ENCODE data around the gene HSF2BP.
"Not testable (repeated sequence)": the region's sequence is repeated elsewhere in the genome, so short reads cannot be mapped to it uniquely, and the experiment has no call there.

HSF2BP gene

GRCh38 chr21:43616861-43617260, 42.4 kb downstream of the HSF2BP start:
- not testable (repeated sequence) for DNase-seq

GRCh38 chr21:43614839-43615238, 44.4 kb downstream of the HSF2BP start:
- no peak for DNase-seq

GRCh38 chr21:43613755-43614638, 45.3 kb downstream of the HSF2BP start:
- no peak for DNase-seq

DNA sequence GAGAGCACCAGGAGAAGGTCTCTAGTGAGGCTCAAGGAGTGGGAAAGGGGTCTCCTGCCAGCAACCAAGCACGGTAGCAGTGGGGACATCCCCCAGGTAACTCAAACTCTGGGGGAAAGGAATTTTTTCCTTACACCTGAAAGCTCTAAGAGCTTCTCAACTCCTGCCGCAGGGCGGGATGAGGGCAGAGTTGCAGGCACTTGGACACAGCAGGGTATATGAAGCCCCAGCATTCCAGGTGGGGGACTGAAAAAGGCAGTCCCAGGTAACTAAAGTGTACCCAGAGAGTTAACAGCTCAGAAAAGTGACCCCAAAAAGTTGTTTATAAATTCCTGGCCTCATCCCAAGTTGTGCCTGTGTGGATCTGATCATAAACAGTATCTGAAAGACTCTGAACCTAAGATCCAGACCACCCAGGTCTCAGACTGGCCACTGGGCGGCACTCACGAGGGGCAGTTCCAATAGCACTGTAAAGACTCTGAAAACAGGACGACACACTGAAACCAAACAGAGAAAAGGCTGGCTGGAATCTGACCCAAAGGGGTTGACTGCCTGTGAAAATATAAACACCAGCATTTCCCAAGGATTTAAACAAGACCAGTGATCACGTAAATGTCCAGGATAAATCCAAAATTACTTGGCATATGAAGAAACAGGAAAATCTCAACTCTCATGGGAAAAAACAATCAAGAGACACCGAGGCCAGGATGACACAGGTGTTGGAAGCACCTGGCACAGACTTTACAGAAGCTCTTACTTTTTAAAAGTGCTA, 47.5 kb downstream of the HSF2BP start:
- DNase-seq: peak; percentile 12 to 17

GRCh38 chr21:43609501-43610340, 49.6 kb downstream of the HSF2BP start:
- no peak for DNase-seq

DNA sequence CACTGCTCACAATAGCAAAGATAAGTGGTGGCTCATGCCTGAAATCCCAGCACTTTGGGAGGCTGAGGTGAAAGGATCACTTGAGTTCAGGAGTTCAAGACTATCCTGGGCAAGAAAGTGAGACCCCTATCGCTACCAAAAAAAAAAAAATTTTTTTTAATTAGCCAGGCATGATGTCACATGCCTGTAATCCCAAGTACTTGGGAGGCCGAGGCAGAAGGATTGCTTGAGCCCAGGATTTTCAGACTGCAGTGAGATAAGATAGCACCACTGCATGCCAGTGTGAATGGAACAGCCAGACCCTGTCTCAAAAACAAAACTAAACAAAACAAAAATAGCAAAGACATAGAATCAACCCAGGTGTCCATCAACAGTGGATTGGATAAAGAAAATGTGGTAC, 50.6 kb downstream of the HSF2BP start:
- no peak for DNase-seq

DNA sequence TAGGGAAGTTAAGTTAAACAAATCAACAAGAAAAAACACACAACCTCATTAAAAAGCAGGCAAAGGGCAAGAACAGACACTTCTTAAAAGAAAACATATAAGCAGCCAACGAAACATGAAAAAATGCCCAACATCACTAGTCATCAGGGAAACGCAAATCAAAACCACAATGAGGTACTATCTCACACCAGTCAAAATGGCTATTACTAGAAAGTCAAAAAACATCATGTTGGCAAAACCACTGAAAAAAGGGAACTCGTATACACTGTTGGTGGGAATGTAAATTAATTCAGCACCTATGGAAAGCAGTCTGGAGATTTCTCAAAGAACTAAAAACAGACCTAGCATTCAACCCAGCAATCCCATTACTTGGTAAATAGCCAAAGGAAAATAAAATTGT, 51.1 kb downstream of the HSF2BP start:
- no peak for DNase-seq

DNA sequence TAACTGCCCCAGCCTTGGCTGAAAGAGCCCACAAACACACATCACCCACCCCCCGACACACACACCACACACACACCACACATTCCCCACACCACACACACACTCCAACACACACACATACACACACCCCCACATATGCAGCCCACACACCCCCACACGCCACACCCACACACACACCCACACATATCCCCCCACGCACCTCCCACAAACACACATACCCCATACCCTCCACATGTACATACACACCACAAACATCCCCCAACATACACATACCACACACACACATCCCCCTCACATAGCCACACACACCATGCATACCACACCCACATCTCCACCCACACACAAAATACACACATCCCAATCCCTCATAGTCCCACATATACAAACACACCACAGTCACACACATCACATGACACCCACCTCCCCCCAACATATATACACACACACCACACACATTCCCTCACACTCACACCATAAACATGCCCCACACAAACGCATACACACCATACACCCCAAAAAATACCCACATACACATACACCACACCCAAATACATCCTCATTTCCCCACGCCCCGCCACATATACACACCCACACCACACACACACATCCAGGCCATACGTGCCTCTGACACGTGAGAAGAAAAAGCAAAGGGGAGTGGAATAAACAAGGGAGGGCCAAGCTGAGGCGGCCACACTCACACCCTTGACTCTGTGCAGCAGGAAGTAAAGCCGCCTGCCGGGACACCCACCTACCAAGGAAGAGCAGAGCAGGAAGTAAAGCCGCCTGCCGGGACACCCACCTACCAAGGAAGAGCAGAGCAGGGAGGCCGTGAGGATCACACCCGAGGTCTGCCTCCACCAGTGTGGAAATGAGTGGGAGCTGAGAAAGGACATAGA, 53.7 kb downstream of the HSF2BP start:
- DNase-seq: no peak

GRCh38 chr21:43604505-43605204, 54.6 kb downstream of the HSF2BP start:
- DNase-seq: no peak

GRCh38 chr21:43603641-43604504, 55.4 kb downstream of the HSF2BP start:
- DNase-seq: no peak

- DNase-seq: no peak
These were observed 56.1 kb downstream of the HSF2BP start for GRCh38 chr21:43603233-43603626.

DNA sequence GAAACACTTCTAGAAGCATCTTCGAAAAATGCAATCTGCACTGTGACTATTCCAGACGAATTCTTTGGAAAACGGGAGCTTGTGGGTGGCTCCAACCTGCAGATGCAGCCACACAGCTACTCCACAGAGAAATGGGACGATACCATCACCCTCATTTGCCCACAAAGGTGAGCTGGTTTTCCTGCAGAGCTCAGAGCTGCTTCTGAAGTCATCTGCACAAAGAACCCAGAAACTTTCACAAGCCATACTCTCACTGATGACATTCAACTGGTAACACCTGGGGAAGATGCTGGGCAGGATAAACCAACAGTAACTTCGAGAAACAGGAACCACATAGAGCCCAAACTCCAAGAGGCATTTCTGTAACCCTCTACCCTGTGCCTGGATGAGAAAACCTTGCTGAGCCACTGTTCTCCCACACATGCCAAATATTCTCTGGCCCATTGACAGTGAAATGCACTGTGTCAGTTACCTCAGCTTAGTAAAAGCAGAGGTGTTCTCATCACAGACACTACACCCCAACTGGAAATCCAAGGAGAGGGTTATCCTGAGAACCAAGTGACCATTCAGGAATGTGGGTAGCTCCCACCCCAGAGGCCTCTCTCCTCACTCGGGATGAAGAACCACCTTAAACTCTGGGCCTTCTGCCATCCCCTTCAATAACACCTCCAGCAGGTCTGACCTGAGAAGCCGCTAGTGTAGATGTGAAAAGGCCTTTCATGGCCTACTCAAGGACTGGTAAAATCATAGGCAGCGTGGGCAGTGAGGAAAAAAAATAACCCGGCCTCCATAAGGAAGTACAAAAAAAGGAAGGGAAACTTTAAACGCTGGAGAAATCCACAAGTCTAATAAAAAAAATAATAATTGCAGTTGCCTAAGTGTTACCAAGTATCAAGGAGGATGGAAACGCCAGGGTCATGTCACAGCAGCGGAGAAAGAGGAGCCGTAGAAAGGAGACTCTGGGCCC, 56.7 kb downstream of the HSF2BP start:
- DNase-seq: no peak

GRCh38 chr21:43600642-43601402, 58.5 kb downstream of the HSF2BP start:
- no peak for DNase-seq

DNA sequence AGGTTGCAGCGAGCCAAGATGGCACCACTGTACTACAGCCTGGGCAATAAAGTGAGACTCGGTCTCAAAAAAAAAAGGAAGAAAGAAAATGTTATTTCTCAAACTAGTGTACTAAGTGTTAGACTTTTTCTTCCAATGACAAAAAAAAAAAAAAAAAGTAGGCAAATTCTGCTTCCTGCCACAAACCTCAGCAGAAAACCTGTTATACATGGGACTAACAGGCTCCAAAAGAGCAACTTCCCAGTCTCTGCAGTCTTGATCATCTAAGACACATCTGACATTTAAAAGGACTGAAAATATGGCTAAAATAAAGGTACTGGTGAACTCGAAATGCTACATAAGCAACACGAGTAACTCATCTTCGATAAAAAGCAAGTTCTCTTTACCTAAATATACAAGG, 59.6 kb downstream of the HSF2BP start:
- DNase-seq: no peak

GRCh38 chr21:43598416-43599120, 60.7 kb downstream of the HSF2BP start:
- no peak for DNase-seq

- no peak for DNase-seq
These were observed 61.6 kb downstream of the HSF2BP start for GRCh38 chr21:43597540-43598250.

DNA sequence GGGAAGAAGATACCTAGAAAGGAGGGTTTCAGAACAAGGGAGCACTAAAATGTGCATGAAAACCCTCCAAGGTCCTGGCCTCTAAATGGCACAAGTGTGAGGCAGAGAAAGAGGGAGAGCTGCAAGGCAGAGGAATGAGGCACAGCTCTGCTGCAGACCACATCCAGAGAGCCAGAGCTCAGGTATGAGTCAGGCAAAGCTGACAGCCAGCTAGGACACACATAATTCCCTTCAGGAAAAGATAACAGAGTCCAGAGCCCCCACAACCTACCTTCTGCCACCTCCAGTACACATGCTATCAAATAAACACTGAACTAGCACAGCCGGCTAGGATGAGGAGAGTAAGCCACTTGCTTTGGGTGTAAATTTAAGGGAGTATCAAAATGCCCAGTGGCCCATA, 62.2 kb downstream of the HSF2BP start:
- no peak for DNase-seq

Measured in activated CD4-positive, alpha-beta T cell treated with anti-CD3 and anti-CD28 coated beads, Interleukin-2, amount 50 U/mL, for 48 hours (primary cell).